ENCODE results near the gene ARHGAP10.
"Not testable (repeated sequence)": the region's sequence is repeated elsewhere in the genome, so short reads cannot be mapped to it uniquely, and the experiment has no call there.

The ARHGAP10 gene

GRCh38 chr4:148081745-148082144 is 349.9 kb downstream of the ARHGAP10 start:
- no peaks in the 10 kb centered on the region for H3K27me3 ChIP-seq (ENCODE audit: insufficient read depth, low read depth)
- no peaks in the 10 kb centered on the region for H3K4me1 ChIP-seq (ENCODE audit: low read depth, poor library complexity, severe bottlenecking)
- no peak for TF ChIP-seq CTCF (conservative IDR thresholded peaks at IDR 0.05; ENCODE audit: low read depth, low read length)
- H3K36me3 ChIP-seq (ENCODE audit: insufficient read depth) = no peaks in the 10 kb centered on the region; the same call in 1 of the 2 replicates
- H3K4me2 ChIP-seq = no peak overlapping the region
- no peak overlapping the region for H2AFZ ChIP-seq (ENCODE audit: low read depth)
- H3K27ac ChIP-seq = no peak overlapping the region
- no peak overlapping the region for H3K9ac ChIP-seq
- no peak overlapping the region for H3K4me3 ChIP-seq (IDR thresholded peaks at IDR 0.05; ENCODE audit: insufficient read depth, low read depth, low read length)
- no peaks in the 10 kb centered on the region for H4K20me1 ChIP-seq (ENCODE audit: insufficient read depth)
- H3K79me2 ChIP-seq (ENCODE audit: insufficient read depth, low read depth) = no peaks in the 10 kb centered on the region

DNA sequence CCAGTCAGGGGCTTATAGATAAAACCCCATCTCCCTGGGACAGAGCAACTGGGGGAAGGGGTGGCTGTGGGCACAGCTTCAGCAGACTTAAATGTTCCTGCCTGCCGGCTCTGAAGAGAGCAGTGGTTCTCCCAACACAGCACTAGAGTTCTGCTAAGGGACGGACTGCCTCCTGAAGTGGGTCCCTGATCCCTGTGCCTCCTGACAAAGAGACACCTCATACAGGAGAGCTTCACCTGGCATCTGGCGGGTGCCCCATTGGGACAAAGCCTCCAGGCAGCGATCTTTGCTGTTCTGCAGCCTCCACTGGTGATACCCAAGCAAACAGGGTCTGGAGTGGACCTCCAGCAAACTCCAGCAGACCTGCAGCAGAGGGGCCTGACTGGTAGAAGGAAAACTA is 351.2 kb downstream of the ARHGAP10 start:
- H3K36me3 ChIP-seq (ENCODE audit: insufficient read depth); H3K27ac ChIP-seq; H3K4me2 ChIP-seq: not testable (repeated sequence)

DNA sequence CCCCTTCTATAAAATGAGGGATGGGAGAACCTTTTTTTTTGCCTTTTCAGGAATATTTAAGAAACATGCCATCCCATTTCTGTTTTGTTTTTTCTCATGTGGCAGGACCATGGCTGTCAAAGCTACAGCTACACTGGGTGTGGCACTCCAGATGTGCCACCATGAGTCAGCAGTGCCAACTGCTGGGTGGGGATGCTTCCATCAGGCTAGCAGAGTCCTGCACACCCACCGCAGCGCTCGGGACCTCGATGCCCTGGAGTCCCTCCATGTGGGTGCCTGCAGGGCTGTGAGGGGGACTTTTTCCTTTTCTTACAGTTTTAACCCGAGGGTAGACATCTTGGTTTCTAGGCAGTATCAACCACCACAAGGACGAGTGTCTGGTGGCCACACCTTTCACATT is 357.7 kb downstream of the ARHGAP10 start:
- no peak for TF ChIP-seq CTCF (conservative IDR thresholded peaks at IDR 0.05; ENCODE audit: low read depth, low read length)
- Histone ChIP-seq H3K27ac (no peak overlapping the region), H4K20me1 (ENCODE audit: insufficient read depth) (no peaks in the 10 kb centered on the region), H3K27me3 (ENCODE audit: insufficient read depth, low read depth) (no peaks in the 10 kb centered on the region), H3K4me3 (IDR thresholded peaks at IDR 0.05; ENCODE audit: insufficient read depth, low read depth, low read length) (no peak overlapping the region), H3K9ac (no peak overlapping the region), H3K4me1 (ENCODE audit: low read depth, poor library complexity, severe bottlenecking) (no peaks in the 10 kb centered on the region), H3K79me2 (ENCODE audit: insufficient read depth, low read depth) (no peaks in the 10 kb centered on the region), H3K4me2 (no peak overlapping the region), H2AFZ (ENCODE audit: low read depth) (no peak overlapping the region), H3K36me3 (ENCODE audit: insufficient read depth) (no peaks in the 10 kb centered on the region)

More for the DNA sequence above, 351.2 kb downstream of the ARHGAP10 start:
- H3K9ac ChIP-seq; H3K79me2 ChIP-seq (ENCODE audit: insufficient read depth, low read depth); H4K20me1 ChIP-seq (ENCODE audit: insufficient read depth); H3K27me3 ChIP-seq (ENCODE audit: insufficient read depth, low read depth); H2AFZ ChIP-seq (ENCODE audit: low read depth); H3K4me1 ChIP-seq (ENCODE audit: low read depth, poor library complexity, severe bottlenecking); H3K4me3 ChIP-seq (IDR thresholded peaks at IDR 0.05; ENCODE audit: insufficient read depth, low read depth, low read length): not testable (repeated sequence)

GRCh38 chr4:148090029-148090428 is 358.1 kb downstream of the ARHGAP10 start:
- TF ChIP-seq CTCF (conservative IDR thresholded peaks at IDR 0.05; ENCODE audit: low read depth, low read length) = no peak
- Histone ChIP-seq H3K27me3 (ENCODE audit: insufficient read depth, low read depth) (no peaks in the 10 kb centered on the region), H3K4me2 (no peak overlapping the region), H2AFZ (ENCODE audit: low read depth) (no peak overlapping the region), H3K27ac (no peak overlapping the region), H4K20me1 (ENCODE audit: insufficient read depth) (no peaks in the 10 kb centered on the region), H3K79me2 (ENCODE audit: insufficient read depth, low read depth) (no peaks in the 10 kb centered on the region), H3K36me3 (ENCODE audit: insufficient read depth) (no peaks in the 10 kb centered on the region), H3K4me3 (IDR thresholded peaks at IDR 0.05; ENCODE audit: insufficient read depth, low read depth, low read length) (no peak overlapping the region), H3K9ac (no peak overlapping the region), H3K4me1 (ENCODE audit: low read depth, poor library complexity, severe bottlenecking) (no peaks in the 10 kb centered on the region)

- H3K27ac ChIP-seq = no peak overlapping the region
- no peak overlapping the region for H3K9ac ChIP-seq
- no peaks in the 10 kb centered on the region for H3K79me2 ChIP-seq (ENCODE audit: insufficient read depth, low read depth)
- no peak overlapping the region for H3K4me2 ChIP-seq
- H4K20me1 ChIP-seq (ENCODE audit: insufficient read depth) = no peaks in the 10 kb centered on the region
- H3K27me3 ChIP-seq (ENCODE audit: insufficient read depth, low read depth) = no peaks in the 10 kb centered on the region
- H3K4me1 ChIP-seq (ENCODE audit: low read depth, poor library complexity, severe bottlenecking) = no peaks in the 10 kb centered on the region
- H3K4me3 ChIP-seq (IDR thresholded peaks at IDR 0.05; ENCODE audit: insufficient read depth, low read depth, low read length) = no peak overlapping the region
- no peak overlapping the region for H2AFZ ChIP-seq (ENCODE audit: low read depth)
- TF ChIP-seq CTCF (conservative IDR thresholded peaks at IDR 0.05; ENCODE audit: low read depth, low read length) = no peak
- no peaks in the 10 kb centered on the region for H3K36me3 ChIP-seq (ENCODE audit: insufficient read depth)
Measured at GRCh38 chr4:148090503-148091476, 358.9 kb downstream of the ARHGAP10 start.

Measured in KMS-11 (cell line).